Measurements from ENCODE around the gene SRBD1. TPM values are rescaled to one million over a fixed set of nuclear protein-coding genes. Genes with fewer than 3 reads are reported as not detected.

The SRBD1 gene
- polyA plus RNA-seq, 2 of the 4 experiments (the other 2 are of a cell fraction): 11.0 to 13.7 TPM

DNA sequence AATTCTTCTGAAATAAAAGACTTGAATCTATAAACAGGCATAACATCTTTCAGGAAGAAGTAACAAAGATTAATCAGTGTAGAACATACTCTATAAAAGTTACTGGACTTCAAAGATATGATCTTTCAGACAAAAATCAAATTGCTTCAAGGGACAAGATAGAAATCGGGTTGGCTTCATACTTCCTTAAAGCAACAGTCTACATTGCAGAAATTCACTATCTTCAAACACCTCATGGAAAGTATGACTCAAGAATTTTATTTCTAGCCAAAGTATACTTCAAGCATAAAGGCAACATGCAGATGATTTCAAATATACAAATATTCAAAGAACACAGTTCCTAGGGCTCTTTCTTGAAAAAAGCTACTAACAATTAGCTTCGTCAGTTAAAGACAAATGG lies 240.7 kb downstream of the SRBD1 start:
- CTCF ChIA-PET: interaction anchor here (1.1 kb wide), 1 partner anchor 346 kb away, joined by 3 read pairs; no protein-coding TSS in a partner anchor
- 74% methylated on average over 2 of the region's 2 CpGs for WGBS (ENCODE audit: missing lambda C conversion rate)
- no peak overlapping the region for H3K4me3 ChIP-seq

DNA sequence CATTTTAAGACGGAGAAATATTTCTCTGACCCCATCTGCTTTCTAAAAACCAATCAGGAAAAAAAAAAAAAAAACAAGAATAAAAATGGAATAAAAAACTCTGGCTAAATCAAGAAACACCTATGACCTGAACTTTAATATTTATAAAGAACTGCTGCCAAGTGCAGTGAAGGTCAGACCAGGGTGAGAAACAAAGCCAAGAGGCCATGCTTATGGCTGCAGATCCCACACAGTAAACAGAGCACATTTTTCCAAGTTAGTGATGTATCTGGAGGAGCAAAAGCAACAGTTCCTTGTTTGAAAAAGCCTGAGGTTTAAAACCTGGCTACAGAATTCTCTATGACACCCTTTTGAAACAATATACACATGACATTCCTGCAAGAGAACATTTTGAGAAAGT lies 242.3 kb downstream of the SRBD1 start:
- Histone ChIP-seq H3K4me2 (no peak overlapping the region), H3K9me3 (no peaks in the 10 kb centered on the region), H3K4me1 (no peaks in the 10 kb centered on the region), H3K4me3 (no peak overlapping the region), H3K27ac (no peak overlapping the region)
- TF ChIP-seq, protein P1, sequence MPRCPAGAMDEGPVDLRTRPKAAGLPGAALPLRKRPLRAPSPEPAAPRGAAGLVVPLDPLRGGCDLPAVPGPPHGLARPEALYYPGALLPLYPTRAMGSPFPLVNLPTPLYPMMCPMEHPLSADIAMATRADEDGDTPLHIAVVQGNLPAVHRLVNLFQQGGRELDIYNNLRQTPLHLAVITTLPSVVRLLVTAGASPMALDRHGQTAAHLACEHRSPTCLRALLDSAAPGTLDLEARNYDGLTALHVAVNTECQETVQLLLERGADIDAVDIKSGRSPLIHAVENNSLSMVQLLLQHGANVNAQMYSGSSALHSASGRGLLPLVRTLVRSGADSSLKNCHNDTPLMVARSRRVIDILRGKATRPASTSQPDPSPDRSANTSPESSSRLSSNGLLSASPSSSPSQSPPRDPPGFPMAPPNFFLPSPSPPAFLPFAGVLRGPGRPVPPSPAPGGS (IDR thresholded peaks at IDR 0.05): no peak
- TF ChIP-seq TFCP2L1 (CRISPR knock-in tag; IDR thresholded peaks at IDR 0.05): no peak
- no peak for TF ChIP-seq MAFK (IDR thresholded peaks at IDR 0.05; ENCODE audit: partially characterized antibody)
- TF ChIP-seq, protein P2, sequence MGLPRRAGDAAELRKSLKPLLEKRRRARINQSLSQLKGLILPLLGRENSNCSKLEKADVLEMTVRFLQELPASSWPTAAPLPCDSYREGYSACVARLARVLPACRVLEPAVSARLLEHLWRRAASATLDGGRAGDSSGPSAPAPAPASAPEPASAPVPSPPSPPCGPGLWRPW (IDR thresholded peaks at IDR 0.05): no peak
- no peak for TF ChIP-seq HOXA7 (CRISPR knock-in tag; IDR thresholded peaks at IDR 0.05)
- TF ChIP-seq HOXB5 (CRISPR knock-in tag; IDR thresholded peaks at IDR 0.05): no peak
- TF ChIP-seq MAZ (IDR thresholded peaks at IDR 0.05; ENCODE audit: borderline replicate concordance, low read depth, low read length): no peak
- TF ChIP-seq POLR2A (IDR thresholded peaks at IDR 0.05; ENCODE audit: low read length): no peak
- TF ChIP-seq RCOR1 (IDR thresholded peaks at IDR 0.05; ENCODE audit: low read depth, low read length): no peak
- TF ChIP-seq RFX5 (IDR thresholded peaks at IDR 0.05): no peak
- no peak for TF ChIP-seq ZC3H11A (IDR thresholded peaks at IDR 0.05)
- TF ChIP-seq CBX8 (IDR thresholded peaks at IDR 0.05): no peak
- TF ChIP-seq, protein P3, sequence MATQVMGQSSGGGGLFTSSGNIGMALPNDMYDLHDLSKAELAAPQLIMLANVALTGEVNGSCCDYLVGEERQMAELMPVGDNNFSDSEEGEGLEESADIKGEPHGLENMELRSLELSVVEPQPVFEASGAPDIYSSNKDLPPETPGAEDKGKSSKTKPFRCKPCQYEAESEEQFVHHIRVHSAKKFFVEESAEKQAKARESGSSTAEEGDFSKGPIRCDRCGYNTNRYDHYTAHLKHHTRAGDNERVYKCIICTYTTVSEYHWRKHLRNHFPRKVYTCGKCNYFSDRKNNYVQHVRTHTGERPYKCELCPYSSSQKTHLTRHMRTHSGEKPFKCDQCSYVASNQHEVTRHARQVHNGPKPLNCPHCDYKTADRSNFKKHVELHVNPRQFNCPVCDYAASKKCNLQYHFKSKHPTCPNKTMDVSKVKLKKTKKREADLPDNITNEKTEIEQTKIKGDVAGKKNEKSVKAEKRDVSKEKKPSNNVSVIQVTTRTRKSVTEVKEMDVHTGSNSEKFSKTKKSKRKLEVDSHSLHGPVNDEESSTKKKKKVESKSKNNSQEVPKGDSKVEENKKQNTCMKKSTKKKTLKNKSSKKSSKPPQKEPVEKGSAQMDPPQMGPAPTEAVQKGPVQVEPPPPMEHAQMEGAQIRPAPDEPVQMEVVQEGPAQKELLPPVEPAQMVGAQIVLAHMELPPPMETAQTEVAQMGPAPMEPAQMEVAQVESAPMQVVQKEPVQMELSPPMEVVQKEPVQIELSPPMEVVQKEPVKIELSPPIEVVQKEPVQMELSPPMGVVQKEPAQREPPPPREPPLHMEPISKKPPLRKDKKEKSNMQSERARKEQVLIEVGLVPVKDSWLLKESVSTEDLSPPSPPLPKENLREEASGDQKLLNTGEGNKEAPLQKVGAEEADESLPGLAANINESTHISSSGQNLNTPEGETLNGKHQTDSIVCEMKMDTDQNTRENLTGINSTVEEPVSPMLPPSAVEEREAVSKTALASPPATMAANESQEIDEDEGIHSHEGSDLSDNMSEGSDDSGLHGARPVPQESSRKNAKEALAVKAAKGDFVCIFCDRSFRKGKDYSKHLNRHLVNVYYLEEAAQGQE (IDR thresholded peaks at IDR 0.05): no peak
- no peak for TF ChIP-seq FOXS1 (CRISPR knock-in tag; IDR thresholded peaks at IDR 0.05)
- FAIRE-seq: no peak
- ChIA-PET POLR2A (no interaction called here), CTCF (no interaction called here)
- no peak for ATAC-seq
- DNase-seq (ENCODE audit: low read depth in 1 of 2, low spot score in 1 of 2): no peak
- WGBS (ENCODE audit: missing lambda C conversion rate): 93% methylated on average over 1 of the region's 1 CpG

More for the DNA sequence above, 240.7 kb downstream of the SRBD1 start:
- no peak for ATAC-seq
- H3K27ac ChIP-seq: no peak overlapping the region
- H3K9me3 ChIP-seq: no peaks in the 10 kb centered on the region
- no peak overlapping the region for H3K4me2 ChIP-seq
- H3K4me1 ChIP-seq: no peaks in the 10 kb centered on the region
- DNase-seq (ENCODE audit: low read depth in 1 of 2, low spot score in 1 of 2): no peak
- POLR2A ChIA-PET: no interaction called here
- TF ChIP-seq FOSL2 (IDR thresholded peaks at IDR 0.05): no peak
- no peak for TF ChIP-seq FOSL2 (CRISPR knock-in tag; IDR thresholded peaks at IDR 0.05)
- TF ChIP-seq NR3C1 (IDR thresholded peaks at IDR 0.05): no peak
- TF ChIP-seq EHF (CRISPR knock-in tag; IDR thresholded peaks at IDR 0.05): no peak
- TF ChIP-seq, protein P4, sequence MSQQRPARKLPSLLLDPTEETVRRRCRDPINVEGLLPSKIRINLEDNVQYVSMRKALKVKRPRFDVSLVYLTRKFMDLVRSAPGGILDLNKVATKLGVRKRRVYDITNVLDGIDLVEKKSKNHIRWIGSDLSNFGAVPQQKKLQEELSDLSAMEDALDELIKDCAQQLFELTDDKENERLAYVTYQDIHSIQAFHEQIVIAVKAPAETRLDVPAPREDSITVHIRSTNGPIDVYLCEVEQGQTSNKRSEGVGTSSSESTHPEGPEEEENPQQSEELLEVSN (IDR thresholded peaks at IDR 0.05; ENCODE audit: borderline replicate concordance, low read depth): no peak
- no peak for TF ChIP-seq ZFP36 (IDR thresholded peaks at IDR 0.05; ENCODE audit: borderline replicate concordance, partially characterized antibody)
- no peak for TF ChIP-seq BHLHE40 (IDR thresholded peaks at IDR 0.05; ENCODE audit: low read depth, low read length)
- TF ChIP-seq CHD4 (IDR thresholded peaks at IDR 0.05; ENCODE audit: borderline replicate concordance): no peak
- no peak for TF ChIP-seq GATA3 (IDR thresholded peaks at IDR 0.05; ENCODE audit: borderline replicate concordance)
- no peak for TF ChIP-seq RARB (CRISPR knock-in tag; IDR thresholded peaks at IDR 0.05)
- no peak for TF ChIP-seq SMC3 (IDR thresholded peaks at IDR 0.05)
- TF ChIP-seq, protein P5, sequence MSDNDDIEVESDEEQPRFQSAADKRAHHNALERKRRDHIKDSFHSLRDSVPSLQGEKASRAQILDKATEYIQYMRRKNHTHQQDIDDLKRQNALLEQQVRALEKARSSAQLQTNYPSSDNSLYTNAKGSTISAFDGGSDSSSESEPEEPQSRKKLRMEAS (IDR thresholded peaks at IDR 0.05): no peak
- no peak for TF ChIP-seq FOSB (CRISPR knock-in tag; IDR thresholded peaks at IDR 0.05)
- TF ChIP-seq, protein P1 (IDR thresholded peaks at IDR 0.05): no peak
- TF ChIP-seq ZC3H11A (IDR thresholded peaks at IDR 0.05): no peak
- TF ChIP-seq RCOR1 (IDR thresholded peaks at IDR 0.05; ENCODE audit: low read depth, low read length): no peak
- no peak for TF ChIP-seq CBX8 (IDR thresholded peaks at IDR 0.05)
- TF ChIP-seq NFE2L2 (conservative IDR thresholded peaks at IDR 0.05; ENCODE audit: low read length): no peak
- TF ChIP-seq MYC (IDR thresholded peaks at IDR 0.05; ENCODE audit: borderline replicate concordance, low read length): no peak
- no peak for TF ChIP-seq MAZ (IDR thresholded peaks at IDR 0.05; ENCODE audit: borderline replicate concordance, low read depth, low read length)
- no peak for TF ChIP-seq TP53 (CRISPR knock-in tag; IDR thresholded peaks at IDR 0.05)
- peak; percentile 32 for FAIRE-seq
